ENCODE measurements around the gene SWAP70.
A peak's percentile ranks its signal among the peaks of the same experiment; 100 is the strongest.

SWAP70 gene

DNA sequence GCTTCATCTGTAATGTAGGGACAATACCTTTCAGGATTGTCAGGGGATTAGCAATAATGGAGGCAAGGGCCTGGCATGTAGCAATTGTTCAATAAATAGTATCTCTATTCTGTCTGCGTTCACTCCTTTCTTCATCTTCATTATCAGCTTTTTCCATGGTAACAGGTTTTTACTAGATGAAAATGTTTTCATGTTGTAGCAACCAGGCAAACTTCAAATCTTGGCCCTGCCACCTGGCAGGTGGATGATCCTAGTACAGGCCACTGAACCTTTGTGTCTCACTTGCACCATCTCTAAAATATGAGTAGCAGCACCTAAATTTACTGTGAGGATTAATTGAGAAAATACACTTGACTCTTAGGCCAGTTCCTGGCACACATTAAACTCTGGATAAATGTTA lies 83.4 kb downstream of the SWAP70 start:
- DNase-seq: no peak
- intact Hi-C loops (cut with DNase I): loop anchor here (5.0 to 10.0 kb wide), 2 partner anchors 85 to 212 kb away; partner anchors contain the start of gene SWAP70

DNA sequence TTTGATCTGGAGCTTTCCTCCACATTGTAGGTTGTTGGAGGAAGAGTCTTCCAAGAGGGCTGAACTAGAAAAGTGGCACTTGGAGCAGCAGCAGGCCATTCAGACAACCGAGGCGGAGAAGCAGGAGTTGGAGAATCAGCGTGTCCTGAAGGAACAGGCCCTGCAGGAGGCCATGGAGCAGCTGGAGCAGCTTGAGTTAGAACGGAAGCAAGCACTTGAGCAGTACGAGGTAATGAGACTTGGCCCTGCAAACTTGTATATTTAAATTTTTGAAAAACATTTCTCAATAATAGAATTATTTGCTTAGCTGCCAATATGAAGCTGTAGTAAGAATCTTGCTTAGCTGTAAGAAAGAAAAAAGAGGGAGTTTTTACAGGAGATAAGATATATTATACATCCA lies 84.0 kb downstream of the SWAP70 start:
- intact Hi-C loops (cut with DNase I): loop anchor here (1.0 to 10.0 kb wide), 3 partner anchors 86 to 213 kb away; partner anchors contain the start of gene SWAP70
- no peak for DNase-seq

DNA sequence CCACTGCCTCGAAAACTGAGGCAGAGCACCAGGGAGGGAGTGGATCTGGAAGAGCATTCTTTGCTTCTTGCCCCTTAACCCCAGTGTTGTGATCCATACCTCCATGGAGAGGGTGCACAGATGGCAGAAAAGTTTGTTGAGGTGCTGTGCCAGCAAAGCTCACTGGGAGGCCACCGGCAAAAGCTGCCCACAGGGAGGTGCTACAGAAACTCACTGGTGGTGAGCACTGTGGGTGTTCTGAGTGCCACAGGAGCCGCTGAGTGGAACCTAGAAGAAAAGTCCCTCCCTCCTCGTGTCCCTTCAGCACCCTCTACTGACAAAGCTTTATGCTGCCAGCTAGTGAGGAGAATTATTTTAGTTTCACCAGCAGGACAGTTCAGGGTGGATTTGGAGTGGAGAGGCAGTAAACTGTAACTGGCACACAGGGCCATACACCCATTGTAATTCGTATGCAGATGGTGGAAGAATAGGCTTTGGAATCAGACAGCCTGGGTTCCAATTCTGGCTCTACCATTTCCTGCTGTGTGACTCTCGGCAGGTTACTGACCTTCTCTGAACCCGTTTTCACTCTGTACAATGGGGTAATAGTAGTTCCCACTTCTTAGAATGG lies 84.6 kb downstream of the SWAP70 start:
- DNase-seq: peak in 7 of 10 donors; percentile 36 to 89 (median 58)
- intact Hi-C loops (cut with DNase I): loop anchor here (1.0 to 10.0 kb wide), 3 partner anchors 86 to 214 kb away; partner anchors contain the start of gene SWAP70

DNA sequence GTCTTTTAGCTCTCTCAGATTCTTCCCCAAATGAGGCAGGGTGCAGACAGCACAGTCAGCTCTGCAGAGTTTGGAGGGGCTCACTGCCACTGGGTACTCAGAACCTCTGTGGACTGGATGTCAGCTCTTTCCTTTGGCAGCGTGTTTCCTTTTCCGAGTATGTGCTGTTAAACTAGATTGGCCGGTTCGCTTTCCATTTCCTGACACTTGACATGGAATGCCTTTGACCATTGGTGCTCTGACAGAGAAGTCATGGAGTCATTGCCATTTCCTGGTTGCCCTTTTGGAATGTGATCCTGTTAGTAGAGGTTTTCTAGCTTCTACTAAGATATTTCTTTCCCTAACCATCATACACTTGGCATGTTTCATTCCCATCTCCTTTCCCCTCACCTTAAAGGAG lies 86.7 kb downstream of the SWAP70 start:
- DNase-seq: no peak
- intact Hi-C loops (cut with DNase I): no loop called here

DNA sequence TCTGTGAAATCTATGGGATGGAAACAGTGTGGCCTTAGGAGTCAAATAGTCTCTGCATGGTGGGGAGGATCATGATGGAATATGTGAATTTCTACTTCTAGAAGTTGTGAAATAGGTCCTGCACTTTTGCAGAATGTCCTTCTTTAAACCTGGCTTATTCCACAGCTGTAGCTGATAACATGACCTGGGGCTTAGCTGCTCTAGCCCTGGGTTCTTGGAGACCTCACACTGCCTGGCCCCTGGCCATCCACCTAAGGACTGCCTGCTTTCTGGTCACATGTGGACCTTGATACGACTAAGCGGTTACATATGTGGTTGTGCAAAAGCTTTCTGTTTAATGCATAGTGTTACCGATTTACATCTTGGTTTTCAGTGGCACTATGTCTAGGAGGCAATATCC lies 88.2 kb downstream of the SWAP70 start:
- intact Hi-C loops (cut with DNase I): no loop called here

DNA sequence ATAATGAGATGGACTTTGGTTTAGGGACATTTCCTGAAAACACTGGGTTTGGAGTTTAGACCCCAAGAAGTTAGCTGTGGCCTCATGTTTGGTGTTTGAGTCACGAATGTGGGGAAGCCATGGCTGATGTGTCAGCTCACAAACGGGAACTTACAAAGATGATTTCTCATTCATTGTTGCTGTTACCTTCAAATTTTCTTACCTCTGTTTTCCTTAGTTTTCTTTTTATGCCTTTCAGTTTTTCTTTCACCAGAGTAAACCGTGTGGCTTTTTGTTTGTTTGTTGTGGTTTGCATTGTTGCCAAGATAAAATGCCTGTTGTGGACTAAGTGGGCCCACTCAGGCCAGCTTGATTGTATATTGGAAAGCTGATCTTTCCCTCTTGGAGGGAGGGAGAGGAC lies 89.1 kb downstream of the SWAP70 start:
- intact Hi-C loops (cut with DNase I): no loop called here
- no peak for DNase-seq

More for the DNA sequence above, 88.2 kb downstream of the SWAP70 start:
- no peak for DNase-seq

DNA sequence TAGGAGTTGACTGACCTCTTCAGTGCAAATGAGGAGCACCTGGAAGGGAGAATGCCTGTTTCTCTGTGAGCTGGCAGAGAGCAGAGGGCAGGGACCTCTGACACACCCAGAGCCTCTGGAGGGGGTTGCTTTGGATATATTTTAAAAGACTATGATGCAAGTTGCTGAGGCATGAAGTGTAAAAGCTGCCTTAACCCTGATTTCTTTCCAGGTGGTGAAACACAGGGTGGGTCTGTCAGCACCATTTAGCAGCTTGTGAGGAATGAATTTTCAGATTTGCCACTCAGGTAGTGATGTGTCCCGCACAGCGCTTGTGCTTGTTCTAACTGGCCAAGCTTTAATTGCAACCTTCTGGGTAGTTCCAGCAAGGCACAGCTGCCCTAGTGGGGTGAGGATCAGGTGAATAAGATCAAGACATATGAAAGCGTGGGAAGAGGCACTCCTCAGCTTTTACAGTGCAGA lies 90.2 kb downstream of the SWAP70 start:
- intact Hi-C loops (cut with DNase I): no loop called here
- DNase-seq: no peak

DNA sequence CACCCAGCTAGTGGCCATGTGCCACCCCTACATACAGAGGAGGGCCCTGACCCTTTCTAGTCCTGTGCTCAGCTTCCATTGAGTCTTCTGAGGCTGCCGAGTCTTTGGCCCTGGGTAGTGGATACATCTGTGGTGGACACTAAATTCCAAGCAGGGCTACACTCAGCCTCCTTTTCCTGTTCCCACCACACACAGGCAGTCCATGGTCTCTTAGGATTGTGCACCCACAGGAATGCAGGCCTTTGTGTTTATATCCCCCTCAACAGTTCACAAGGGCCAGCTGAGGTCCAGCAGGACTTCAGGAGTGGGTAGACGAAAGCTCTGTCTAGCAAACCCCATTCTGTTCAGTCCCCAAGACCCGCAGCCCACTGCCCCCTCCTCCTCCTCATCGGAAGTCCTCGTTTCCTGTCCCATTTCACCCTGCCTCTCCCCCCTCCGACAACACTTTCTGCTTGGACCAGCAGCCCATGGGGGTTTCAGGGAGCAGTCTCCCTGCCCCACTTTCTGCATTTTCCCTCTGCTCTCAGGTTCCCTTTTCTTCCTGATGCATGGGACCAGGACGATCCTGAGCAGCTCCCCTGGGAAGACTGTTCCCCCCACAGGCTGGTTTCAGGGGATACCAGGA lies 91.8 kb downstream of the SWAP70 start:
- intact Hi-C loops (cut with DNase I): loop anchor here (5.0 kb wide), 1 partner anchor 567 kb away; no protein-coding TSS in a partner anchor

DNA sequence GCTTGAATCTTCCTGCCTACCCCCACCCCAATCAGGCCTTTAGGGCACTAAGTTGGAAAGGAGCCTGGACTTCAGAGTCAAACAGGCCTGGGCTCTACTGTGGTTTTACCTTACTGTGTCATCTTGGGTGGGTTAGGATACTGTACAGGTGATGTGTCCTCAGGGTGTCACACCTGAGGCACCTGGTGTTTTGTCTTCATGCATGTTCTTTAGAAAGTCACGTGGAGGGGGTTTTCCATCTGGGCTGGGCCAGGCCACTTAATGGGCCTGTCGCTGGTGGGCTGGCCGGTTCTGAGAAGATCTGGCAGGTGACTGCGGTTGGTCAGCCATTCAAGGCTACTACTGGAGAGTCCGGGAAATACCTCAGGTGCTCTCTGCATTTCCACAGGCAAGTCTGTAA lies 92.6 kb downstream of the SWAP70 start:
- DNase-seq: peak in 1 of 10 donors; percentile 57
- intact Hi-C loops (cut with DNase I): loop anchor here (5.0 kb wide), 1 partner anchor 566 kb away; no protein-coding TSS in a partner anchor

More for the DNA sequence above, 91.8 kb downstream of the SWAP70 start:
- DNase-seq: peak in 1 of 10 donors; percentile 33

DNA sequence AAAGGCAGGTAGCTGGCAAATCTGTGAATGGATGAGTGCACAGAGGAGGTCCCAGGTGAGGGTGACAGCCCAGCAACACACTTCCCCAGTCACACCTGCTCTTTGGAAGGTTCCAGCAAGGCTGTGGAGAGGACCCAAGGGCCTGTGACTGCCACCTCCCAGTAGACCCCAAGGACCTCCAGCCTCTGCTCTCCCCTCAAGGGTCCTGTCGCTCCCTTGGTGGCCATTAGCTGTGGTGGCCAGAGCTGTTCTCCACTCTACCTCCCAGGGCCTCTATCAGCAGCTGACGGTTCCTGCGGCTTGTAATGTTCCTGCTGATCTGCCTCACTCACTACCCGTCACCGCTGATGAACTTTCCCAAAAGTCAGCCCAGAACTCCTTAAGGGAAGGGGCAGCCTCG lies 93.0 kb downstream of the SWAP70 start:
- peak in 1 of 10 donors; percentile 52 for DNase-seq
- intact Hi-C loops (cut with DNase I): loop anchor here (5.0 kb wide), 1 partner anchor 565 kb away; no protein-coding TSS in a partner anchor

DNA sequence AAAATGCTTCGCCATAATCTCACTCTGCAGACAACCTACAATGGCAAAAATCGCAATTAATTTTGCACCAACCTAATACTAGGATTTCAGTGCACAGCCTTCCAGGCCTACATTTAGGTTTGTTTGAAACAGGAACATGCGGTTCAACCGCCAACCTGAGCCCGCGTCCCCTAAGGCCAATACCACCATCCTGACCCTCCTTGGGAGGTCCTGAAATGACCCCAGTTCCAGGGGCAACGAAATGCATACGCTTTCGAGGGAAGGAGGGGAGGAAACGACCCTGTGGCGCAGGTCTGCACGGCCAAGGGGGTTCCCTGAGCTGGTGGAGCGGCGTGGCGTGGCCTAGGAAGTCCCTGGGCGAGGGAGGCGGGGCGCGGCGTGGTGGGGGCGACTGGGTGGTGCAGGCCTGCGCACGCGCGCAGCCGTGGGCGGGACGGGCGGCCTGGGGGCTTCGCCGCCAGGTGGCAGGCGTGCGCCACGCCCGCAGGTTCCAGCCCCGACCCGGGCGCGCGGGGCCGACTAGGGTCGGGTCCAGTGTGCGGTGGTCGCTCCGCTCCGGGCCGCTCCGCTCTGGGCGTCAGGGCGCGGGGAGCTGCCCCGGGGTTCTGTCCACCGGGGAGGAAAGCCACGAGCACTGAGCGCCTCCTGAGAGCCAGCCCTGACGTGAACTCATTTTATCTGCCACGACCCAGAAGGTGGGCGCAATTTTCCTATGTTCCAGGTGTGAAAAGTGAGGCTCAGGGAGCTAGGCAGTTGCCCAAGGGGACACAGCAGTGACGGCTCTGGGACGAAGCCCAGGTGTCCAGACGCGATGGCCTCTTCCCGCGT lies 94.1 kb downstream of the SWAP70 start:
- intact Hi-C loops (cut with DNase I): loop anchor here (1.0 to 5.0 kb wide), 3 partner anchors 215 to 564 kb away; no protein-coding TSS in a partner anchor
- peak; percentile 61 to 97 (median 82) for DNase-seq

DNA sequence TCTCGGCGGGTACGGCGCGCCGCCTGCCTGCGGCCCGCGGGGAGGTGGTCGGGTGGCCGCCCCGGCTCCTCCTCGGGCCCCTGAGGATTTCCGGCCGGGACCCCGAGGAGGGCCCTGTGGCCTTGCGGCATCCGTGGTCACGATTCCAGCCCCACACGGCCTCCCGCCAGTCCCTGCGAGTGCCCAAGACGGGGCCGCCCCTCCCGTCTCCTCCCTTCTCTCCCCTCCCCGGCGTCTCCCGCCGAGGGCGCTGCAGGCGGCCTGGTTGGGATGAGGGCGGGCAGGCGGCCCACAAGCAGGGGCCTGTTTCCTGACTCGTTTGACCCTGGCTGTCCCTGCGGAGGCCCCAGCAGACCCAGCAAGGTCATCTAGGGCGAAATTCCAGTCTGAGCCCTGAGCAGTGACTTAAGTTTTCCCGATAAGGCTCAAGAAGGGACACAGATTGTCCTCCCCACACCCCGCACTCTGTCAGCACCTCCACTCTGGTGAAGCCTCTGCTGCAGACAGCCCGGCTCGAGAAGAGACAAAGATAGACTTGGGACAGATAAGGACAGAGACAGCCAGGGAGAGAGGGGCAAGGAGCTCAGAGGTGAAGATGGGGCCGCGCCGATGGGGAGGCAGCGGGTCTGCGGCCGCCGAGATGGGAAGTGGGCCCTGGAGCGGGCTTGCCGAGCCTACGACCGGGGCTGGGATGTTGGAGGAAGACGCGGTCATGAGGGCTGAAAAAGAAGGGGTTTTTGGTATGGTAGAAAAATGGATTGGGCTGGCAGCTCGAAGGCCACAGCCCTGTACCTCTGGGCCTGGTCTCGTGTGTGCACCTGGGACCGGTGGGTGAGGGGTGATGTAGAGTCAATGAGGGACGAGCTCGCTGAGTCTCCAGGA lies 95.0 kb downstream of the SWAP70 start:
- peak; percentile 40 to 92 (median 64) for DNase-seq
- intact Hi-C loops (cut with DNase I): loop anchor here (1.0 to 5.0 kb wide), 3 partner anchors 214 to 563 kb away; no protein-coding TSS in a partner anchor

DNA sequence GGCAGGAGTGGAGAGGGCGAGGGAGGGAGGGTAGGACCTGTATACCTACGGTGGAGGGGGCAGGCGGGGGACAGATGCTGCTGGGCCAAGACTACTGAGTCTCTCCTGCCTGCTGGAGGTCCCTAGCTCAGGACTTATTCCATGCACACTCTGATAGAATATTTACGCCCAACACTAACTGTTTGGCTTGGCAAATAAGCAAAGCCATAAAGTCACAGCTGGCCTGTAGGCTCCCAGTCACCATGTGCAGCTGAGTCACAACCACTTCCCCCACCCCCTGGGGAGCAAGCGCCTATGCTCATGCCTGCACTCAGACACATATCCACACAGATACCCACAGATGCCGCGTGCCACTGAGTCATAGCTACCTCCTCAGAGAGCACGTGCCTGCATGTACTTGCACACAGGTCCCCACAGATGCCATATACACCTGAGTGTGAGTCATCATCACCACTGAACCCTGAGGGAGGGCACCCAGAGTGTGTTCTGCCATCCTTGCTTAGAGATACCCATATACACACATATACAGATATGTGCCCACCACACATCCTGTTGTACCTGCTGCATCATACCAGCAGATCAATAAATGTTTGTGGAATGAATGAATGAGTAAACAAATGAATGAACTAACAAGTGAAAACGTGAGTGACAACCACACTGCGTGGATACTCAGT lies 95.8 kb downstream of the SWAP70 start:
- peak; percentile 28 to 94 (median 56) for DNase-seq
- intact Hi-C loops (cut with DNase I): loop anchor here (2.0 to 10.0 kb wide), 3 partner anchors 213 to 563 kb away; no protein-coding TSS in a partner anchor

DNA sequence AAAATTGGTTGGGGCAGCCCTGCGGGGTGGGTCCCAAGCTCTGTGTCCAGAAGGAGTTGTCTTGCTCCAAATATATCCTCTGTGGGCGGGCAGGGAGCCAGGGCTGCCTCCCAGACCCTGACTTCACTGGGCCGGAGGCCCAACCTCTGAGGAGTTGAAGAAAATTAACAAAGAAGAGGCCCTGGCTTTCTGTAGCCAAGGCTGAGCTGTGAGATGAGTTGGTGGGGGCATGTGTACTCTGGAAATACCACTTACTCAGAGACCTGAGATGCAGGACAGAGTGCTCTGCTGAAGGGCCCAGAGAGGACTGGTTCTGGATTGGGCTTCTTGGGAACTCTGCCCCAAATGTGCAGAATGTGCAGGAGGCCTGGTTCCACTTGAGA lies 96.3 kb downstream of the SWAP70 start:
- intact Hi-C loops (cut with DNase I): loop anchor here (10.0 kb wide), 1 partner anchor 445 kb away; no protein-coding TSS in a partner anchor
- peak in 9 of 10 donors; percentile 29 to 92 (median 53) for DNase-seq

DNA sequence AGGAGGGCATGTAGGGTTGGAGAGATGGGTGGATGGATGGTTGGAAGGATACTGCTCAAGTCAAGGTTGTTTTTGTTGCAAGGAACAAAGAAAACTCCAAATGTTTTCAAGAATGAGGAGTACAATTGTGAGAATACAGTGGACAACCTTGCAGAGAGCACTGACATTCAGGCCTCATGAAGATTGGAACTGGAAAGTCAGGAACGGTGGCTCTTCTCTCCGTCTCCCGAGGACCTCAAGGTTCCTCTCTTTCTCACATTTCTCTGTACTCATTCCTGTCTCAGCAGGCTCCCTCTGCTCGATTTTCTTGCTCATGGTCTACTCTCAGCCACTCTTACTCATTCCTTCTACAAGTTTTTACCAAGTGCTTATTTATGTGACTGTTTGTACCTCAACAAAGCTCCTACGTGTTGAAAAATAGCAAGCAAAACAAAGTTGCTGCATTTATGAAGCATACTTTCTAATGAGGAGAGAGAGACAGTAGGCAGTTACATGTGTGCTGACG lies 97.6 kb downstream of the SWAP70 start:
- DNase-seq: no peak
- intact Hi-C loops (cut with DNase I): loop anchor here (10.0 kb wide), 1 partner anchor 443 kb away; no protein-coding TSS in a partner anchor

DNA sequence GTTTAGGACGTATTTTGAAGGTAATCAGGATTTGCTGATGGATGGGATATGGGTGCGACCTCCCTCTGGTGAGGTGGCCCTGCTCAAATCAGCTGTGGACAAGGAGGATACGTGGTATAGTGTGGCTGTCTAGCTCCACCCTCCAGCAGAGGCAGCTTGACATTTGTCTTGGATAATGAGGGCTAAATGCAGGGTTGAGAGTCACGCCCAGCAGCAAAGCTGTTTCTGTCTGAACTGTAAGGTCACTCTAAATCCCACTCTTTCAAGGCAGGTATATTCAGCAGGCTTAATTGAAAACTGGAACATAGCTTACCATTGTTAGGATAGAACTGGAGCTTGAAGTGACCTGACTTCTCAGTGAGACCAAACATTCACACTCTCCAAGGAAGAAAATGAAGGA lies 98.7 kb downstream of the SWAP70 start:
- DNase-seq: no peak
- intact Hi-C loops (cut with DNase I): loop anchor here (10.0 kb wide), 1 partner anchor 442 kb away; no protein-coding TSS in a partner anchor

DNA sequence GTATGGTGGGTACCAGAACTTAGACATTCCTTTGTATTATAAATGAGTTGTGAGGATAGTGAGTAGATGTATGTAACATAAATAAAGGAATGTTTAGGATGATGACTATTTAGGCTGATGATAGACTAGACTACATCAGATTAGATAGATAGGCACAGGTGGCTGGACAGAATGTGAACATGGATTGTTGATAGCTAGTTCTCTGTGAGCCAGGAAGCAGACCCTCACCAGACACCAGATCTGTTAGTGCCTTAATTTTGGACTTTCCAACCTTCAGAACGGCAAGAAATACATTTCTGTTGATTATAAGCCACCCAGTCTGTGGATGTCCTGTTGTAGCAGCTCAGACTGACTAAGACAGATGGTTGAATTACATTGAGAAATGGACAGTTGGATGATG lies 99.4 kb downstream of the SWAP70 start:
- DNase-seq: no peak
- intact Hi-C loops (cut with DNase I): loop anchor here (10.0 kb wide), 1 partner anchor 442 kb away; no protein-coding TSS in a partner anchor

DNA sequence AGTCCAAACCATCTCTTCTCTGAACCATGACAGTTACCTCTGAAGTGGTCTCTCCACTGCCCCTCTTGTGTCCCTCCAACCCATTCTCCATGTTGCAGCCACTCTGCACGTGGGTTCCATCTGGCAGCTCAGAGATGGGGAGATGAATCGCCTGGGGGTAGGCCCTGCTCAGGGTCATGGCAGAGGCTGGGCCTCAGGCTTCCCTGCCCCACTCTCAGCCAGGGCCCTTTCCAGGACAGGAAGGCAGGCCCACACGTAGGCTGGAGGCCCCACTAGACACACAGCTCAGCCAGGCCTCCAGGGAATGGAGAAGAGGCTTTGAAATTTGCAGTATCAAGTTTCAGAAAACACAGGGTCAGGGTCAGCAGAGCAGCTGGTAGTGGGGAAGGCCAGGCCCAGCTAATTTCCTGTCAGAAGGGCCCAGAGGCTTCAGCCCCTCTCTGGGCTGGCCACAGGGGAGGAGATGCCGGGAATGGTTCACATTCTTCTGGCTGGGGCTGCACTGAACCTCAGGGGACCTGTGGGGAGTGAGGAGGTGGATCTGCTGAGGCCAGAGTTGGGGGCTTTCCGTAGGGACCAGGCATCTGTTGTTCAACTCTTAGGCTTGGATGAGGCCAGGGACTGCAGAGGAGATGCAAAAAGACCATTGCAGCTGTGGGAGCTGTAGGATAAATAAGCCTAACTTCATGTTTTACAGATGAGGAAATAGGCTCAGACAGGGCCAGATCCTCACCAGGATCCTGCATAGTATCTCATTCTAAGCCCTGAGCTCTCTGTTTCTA lies 101.6 kb downstream of the SWAP70 start:
- intact Hi-C loops (cut with DNase I): loop anchor here (10.0 kb wide), 1 partner anchor 439 kb away; no protein-coding TSS in a partner anchor
- DNase-seq: no peak
